ENCODE measurements around the gene DPY19L3. TPM values are rescaled to one million over a fixed set of nuclear protein-coding genes. Genes with fewer than 3 reads are reported as not detected.

Gene DPY19L3
- total RNA-seq, 2 donors from 2014 or later: 53.0 to 66.5 TPM

DNA sequence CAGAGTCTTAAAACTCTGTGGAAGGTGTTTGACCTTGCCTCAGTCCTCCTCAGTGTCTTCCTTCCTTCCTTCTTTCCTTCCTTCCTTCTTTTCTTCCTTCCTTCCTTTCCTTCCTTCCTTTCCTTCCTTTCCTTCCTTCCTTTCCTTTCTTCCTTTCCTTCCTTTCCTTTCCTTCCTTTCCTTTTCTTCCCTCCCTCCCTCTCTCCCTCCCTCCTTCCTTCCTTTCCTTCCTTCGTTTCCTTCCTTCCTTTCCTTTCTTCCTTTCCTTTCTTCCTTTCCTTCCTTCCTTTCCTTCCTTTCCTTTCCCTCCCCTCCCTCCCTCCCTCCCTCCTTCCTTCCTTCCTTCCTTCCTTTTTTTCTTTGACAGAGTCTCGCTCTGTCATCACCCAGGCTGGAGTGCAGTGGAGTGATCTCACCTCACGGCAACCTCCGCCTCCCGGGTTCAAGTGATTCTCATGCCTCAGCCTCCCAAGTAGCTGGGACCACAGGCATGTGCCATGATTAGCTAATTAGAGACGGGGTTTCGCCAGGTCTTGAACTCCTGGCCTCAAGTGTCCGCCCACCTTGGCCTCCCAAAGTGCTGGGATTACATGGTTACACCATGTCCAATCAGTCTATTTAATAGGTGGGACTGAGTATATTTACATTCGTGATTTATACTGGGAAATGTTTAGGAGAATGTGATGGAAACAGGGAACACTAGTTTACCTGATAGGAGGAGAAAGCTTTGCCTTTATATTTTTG, 43.8 kb upstream of the DPY19L3 start:
- H3K4me1 ChIP-seq (replicated peaks): peaks cover 21% of the 10 kb centered on the region
- intact Hi-C loops (cut with DNase I): no loop called here
- no peak for DNase-seq (ENCODE audit: low spot score)
- peak overlapping the region; percentile 87 to 90 for H3K27ac ChIP-seq
- H3K27me3 ChIP-seq (replicated peaks; ENCODE audit: insufficient read depth): no peaks in the 10 kb centered on the region
- no peak overlapping the region for H3K4me3 ChIP-seq
- WGBS: 91% methylated on average over 9 of the region's 9 CpGs
- no peaks in the 10 kb centered on the region for H3K36me3 ChIP-seq
- H3K9me3 ChIP-seq: no peaks in the 10 kb centered on the region
- peak; percentile 51 for TF ChIP-seq POLR2AphosphoS5 (IDR thresholded peaks at IDR 0.05)
- TF ChIP-seq POLR2A (IDR thresholded peaks at IDR 0.05): no peak

GRCh38 chr19:32362318-32362691, 43.3 kb upstream of the DPY19L3 start:
- intact Hi-C loops (cut with DNase I): no loop called here
- TF ChIP-seq POLR2A (IDR thresholded peaks at IDR 0.05): no peak
- TF ChIP-seq, protein P1, sequence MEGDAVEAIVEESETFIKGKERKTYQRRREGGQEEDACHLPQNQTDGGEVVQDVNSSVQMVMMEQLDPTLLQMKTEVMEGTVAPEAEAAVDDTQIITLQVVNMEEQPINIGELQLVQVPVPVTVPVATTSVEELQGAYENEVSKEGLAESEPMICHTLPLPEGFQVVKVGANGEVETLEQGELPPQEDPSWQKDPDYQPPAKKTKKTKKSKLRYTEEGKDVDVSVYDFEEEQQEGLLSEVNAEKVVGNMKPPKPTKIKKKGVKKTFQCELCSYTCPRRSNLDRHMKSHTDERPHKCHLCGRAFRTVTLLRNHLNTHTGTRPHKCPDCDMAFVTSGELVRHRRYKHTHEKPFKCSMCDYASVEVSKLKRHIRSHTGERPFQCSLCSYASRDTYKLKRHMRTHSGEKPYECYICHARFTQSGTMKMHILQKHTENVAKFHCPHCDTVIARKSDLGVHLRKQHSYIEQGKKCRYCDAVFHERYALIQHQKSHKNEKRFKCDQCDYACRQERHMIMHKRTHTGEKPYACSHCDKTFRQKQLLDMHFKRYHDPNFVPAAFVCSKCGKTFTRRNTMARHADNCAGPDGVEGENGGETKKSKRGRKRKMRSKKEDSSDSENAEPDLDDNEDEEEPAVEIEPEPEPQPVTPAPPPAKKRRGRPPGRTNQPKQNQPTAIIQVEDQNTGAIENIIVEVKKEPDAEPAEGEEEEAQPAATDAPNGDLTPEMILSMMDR (IDR thresholded peaks at IDR 0.05): no peak
- no peak for TF ChIP-seq POLR2AphosphoS5 (IDR thresholded peaks at IDR 0.05)
- DNase-seq (ENCODE audit: low spot score): no peak
- no peaks in the 10 kb centered on the region for H3K9me3 ChIP-seq
- WGBS: 73% methylated on average over 5 of the region's 5 CpGs
- H3K27me3 ChIP-seq (replicated peaks; ENCODE audit: insufficient read depth): no peaks in the 10 kb centered on the region
- H3K4me3 ChIP-seq: no peak overlapping the region
- peaks cover 21% of the 10 kb centered on the region for H3K4me1 ChIP-seq (replicated peaks)
- no peaks in the 10 kb centered on the region for H3K36me3 ChIP-seq
- peak overlapping the region; percentile 87 to 90 for H3K27ac ChIP-seq

- H3K27me3 ChIP-seq (replicated peaks; ENCODE audit: insufficient read depth): no peaks in the 10 kb centered on the region
- no peaks in the 10 kb centered on the region for H3K9me3 ChIP-seq
- no peaks in the 10 kb centered on the region for H3K36me3 ChIP-seq
- 46% methylated on average over 3 of the region's 3 CpGs for WGBS
- H3K27ac ChIP-seq: peak overlapping the region; percentile 87 to 90
- intact Hi-C loops (cut with DNase I): no loop called here
- DNase-seq (ENCODE audit: low spot score): peak; percentile 51
- H3K4me1 ChIP-seq (replicated peaks): peaks cover 21% of the 10 kb centered on the region
- peak; percentile 96 for TF ChIP-seq POLR2AphosphoS5 (IDR thresholded peaks at IDR 0.05)
- no peak for TF ChIP-seq POLR2A (IDR thresholded peaks at IDR 0.05)
- H3K4me3 ChIP-seq: no peak overlapping the region
These were observed 42.4 kb upstream of the DPY19L3 start for GRCh38 chr19:32363175-32363574.

DNA sequence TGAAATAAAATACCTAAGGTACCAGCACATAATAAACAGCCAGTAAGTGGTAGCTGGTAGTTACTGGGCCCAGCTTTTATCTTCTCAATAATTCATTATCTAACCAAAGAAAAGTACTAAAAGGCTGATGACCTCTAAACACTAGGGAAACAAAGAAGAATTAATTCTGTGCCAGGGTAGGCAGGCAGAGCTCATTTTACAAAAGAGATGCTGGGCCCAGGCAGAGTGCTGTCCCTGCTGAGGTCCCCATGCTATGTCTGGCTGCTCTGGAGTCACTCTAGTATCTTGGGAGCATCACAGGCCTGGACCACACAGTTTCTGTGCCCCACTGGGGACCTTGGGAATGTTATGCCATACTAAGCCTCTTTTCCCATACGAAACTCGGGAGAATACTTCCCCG, 41.9 kb upstream of the DPY19L3 start:
- peaks cover 21% of the 10 kb centered on the region for H3K4me1 ChIP-seq (replicated peaks)
- TF ChIP-seq POLR2AphosphoS5 (IDR thresholded peaks at IDR 0.05): no peak
- no peak for DNase-seq (ENCODE audit: low spot score)
- no peaks in the 10 kb centered on the region for H3K36me3 ChIP-seq
- H3K27ac ChIP-seq: peak overlapping the region; percentile 87 to 90
- no peak overlapping the region for H3K4me3 ChIP-seq
- no peaks in the 10 kb centered on the region for H3K9me3 ChIP-seq
- intact Hi-C loops (cut with DNase I): no loop called here
- no peaks in the 10 kb centered on the region for H3K27me3 ChIP-seq (replicated peaks; ENCODE audit: insufficient read depth)
- 97% methylated on average over 3 of the region's 3 CpGs for WGBS

DNA sequence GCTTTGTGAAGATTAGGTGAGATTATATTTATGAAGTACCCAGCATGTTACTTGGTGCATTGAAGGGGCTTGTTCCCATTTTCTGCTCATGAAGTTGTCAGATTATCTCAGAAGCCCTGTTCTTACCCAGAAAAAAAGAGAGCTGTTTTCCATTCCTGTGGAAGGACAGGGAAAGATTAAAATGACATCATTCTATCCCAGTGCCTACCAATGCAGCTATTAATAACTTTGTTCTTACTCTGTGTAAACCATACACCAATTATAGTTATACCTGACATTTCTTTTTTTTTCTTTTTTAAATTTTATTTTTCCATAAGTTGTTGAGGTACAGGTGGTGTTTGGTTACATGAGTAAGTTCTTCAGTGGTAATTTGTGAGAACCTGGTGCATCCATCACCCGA, 41.5 kb upstream of the DPY19L3 start:
- peaks cover 21% of the 10 kb centered on the region for H3K4me1 ChIP-seq (replicated peaks)
- 91% methylated on average over 1 of the region's 1 CpG for WGBS
- H3K27ac ChIP-seq: peak overlapping the region; percentile 87 to 90
- no peaks in the 10 kb centered on the region for H3K9me3 ChIP-seq
- no peaks in the 10 kb centered on the region for H3K36me3 ChIP-seq
- H3K4me3 ChIP-seq: no peak overlapping the region
- no peaks in the 10 kb centered on the region for H3K27me3 ChIP-seq (replicated peaks; ENCODE audit: insufficient read depth)
- TF ChIP-seq POLR2A (IDR thresholded peaks at IDR 0.05): no peak
- TF ChIP-seq, protein P1 (IDR thresholded peaks at IDR 0.05): no peak
- intact Hi-C loops (cut with DNase I): no loop called here
- no peak for DNase-seq (ENCODE audit: low spot score)

- no peak overlapping the region for H3K4me3 ChIP-seq
- TF ChIP-seq POLR2AphosphoS5 (IDR thresholded peaks at IDR 0.05): no peak
- TF ChIP-seq, protein P1 (IDR thresholded peaks at IDR 0.05): no peak
- no peak for TF ChIP-seq POLR2A (IDR thresholded peaks at IDR 0.05)
- no peak overlapping the region for H3K27ac ChIP-seq
- H3K4me1 ChIP-seq (replicated peaks): peaks cover 17% of the 10 kb centered on the region
- no peaks in the 10 kb centered on the region for H3K36me3 ChIP-seq
- H3K27me3 ChIP-seq (replicated peaks; ENCODE audit: insufficient read depth): no peaks in the 10 kb centered on the region
- no peak for DNase-seq (ENCODE audit: low spot score)
- 76% methylated on average over 6 of the region's 6 CpGs for WGBS
- intact Hi-C loops (cut with DNase I): no loop called here
- no peaks in the 10 kb centered on the region for H3K9me3 ChIP-seq
These were observed 38.5 kb upstream of the DPY19L3 start for GRCh38 chr19:32367063-32367462.
